DMS153 treated with DMSO at 0.1 percent for 48 hours (cell line): Measurements from ENCODE around the gene ERBB2.
"Not testable (repeated sequence)": the region's sequence is repeated elsewhere in the genome, so short reads cannot be mapped to it uniquely, and the experiment has no call there.

Experiments used
- DNase-seq: peaks from one replicate; lab custom pipeline; 2025; ENCODE audit not compliant: unreplicated experiment; lab: John Stamatoyannopoulos, UW

Gene ERBB2

GRCh38 chr17:39722965-39723848, 23.3 kb downstream of the ERBB2 start:
- no peak for DNase-seq

- DNase-seq, result no peak
Measured at GRCh38 chr17:39724731-39725130, 24.9 kb downstream of the ERBB2 start.

GRCh38 chr17:39725923-39726322, 26.1 kb downstream of the ERBB2 start:
- DNase-seq, result not testable (repeated sequence)

GRCh38 chr17:39726617-39727016, 26.8 kb downstream of the ERBB2 start:
- DNase-seq, result no peak

GRCh38 chr17:39727556-39727955, 27.7 kb downstream of the ERBB2 start:
- no peak for DNase-seq

GRCh38 chr17:39729280-39729851, 29.5 kb downstream of the ERBB2 start:
- no peak for DNase-seq

GRCh38 chr17:39730095-39730921, 30.4 kb downstream of the ERBB2 start, which contains the start of gene MIEN1:
TSS of gene MIEN1 (minus strand) at chr17:39730532. CDS start at chr17:39730495, 37 bp downstream.
- peak; percentile 70 for DNase-seq

- no peak for DNase-seq
Measured at GRCh38 chr17:39732586-39732985, 32.7 kb downstream of the ERBB2 start.

- no peak for DNase-seq
Measured at GRCh38 chr17:39735882-39736281, 36.0 kb downstream of the ERBB2 start.

GRCh38 chr17:39736319-39737165, 36.7 kb downstream of the ERBB2 start:
- no peak for DNase-seq

- no peak for DNase-seq
Measured at GRCh38 chr17:39737206-39737759, 37.4 kb downstream of the ERBB2 start.

- DNase-seq, result peak; percentile 75
Measured at GRCh38 chr17:39737760-39738567, 38.1 kb downstream of the ERBB2 start, which contains the start of gene GRB7. TSS of gene GRB7 (plus strand) at chr17:39737938. CDS start at chr17:39742302, 4,364 bp downstream.

GRCh38 chr17:39738568-39738901, 38.7 kb downstream of the ERBB2 start:
- DNase-seq, result peak; percentile 9

GRCh38 chr17:39738983-39739884, 39.4 kb downstream of the ERBB2 start:
- peak; percentile 74 for DNase-seq

- no peak for DNase-seq
Measured at GRCh38 chr17:39739885-39740356, 40.1 kb downstream of the ERBB2 start.

- peak; percentile 20 for DNase-seq
Measured at GRCh38 chr17:39740357-39741111, 40.7 kb downstream of the ERBB2 start.

GRCh38 chr17:39742126-39742855, 42.4 kb downstream of the ERBB2 start:
- no peak for DNase-seq
